ENCODE results near the gene DTX1.

DNA sequence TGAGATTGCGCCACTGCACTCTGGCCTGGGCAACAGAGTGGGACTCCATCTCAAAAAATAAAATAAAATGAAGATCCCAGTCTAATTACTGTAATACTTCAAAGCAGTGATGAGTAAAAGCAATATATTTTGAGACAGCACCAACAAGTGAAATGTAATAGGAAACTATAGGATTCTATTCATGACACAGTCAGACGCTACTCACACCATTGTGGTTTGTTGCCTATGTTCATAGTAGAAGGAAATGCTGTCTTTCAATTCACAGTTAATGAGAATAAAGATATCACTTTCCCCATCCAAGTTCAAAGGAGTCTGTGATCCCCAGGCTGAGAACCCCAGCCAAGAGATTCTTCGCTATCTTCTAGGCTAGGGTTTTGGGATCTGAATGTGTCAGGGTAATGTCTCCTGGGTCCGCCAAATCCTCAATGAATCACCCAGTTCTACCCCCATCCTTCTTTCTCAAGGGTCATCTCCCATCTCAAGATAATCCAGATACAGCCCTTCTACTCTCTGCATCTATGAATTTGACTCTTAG is 16.6 kb upstream of the DTX1 start:
- TF ChIP-seq, protein P1, sequence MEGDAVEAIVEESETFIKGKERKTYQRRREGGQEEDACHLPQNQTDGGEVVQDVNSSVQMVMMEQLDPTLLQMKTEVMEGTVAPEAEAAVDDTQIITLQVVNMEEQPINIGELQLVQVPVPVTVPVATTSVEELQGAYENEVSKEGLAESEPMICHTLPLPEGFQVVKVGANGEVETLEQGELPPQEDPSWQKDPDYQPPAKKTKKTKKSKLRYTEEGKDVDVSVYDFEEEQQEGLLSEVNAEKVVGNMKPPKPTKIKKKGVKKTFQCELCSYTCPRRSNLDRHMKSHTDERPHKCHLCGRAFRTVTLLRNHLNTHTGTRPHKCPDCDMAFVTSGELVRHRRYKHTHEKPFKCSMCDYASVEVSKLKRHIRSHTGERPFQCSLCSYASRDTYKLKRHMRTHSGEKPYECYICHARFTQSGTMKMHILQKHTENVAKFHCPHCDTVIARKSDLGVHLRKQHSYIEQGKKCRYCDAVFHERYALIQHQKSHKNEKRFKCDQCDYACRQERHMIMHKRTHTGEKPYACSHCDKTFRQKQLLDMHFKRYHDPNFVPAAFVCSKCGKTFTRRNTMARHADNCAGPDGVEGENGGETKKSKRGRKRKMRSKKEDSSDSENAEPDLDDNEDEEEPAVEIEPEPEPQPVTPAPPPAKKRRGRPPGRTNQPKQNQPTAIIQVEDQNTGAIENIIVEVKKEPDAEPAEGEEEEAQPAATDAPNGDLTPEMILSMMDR (IDR thresholded peaks at IDR 0.05), result no peak
- no peak for TF ChIP-seq EZH2 (IDR thresholded peaks at IDR 0.05; ENCODE audit: borderline replicate concordance, insufficient read depth, low read depth, low read length, poor library complexity, severe bottlenecking)
